GM19099 (cell line): Measurements from ENCODE around the gene TPCN1.

Source experiments
- POLR2A ChIP-seq: IDR thresholded peaks from 3 replicates; pipeline ENCODE4 v1.6.1; 2011; ENCODE audit warnings: low read depth; ENCODE audit not compliant: insufficient read length; ENCODE audit errors: extremely low read depth

The TPCN1 gene

DNA sequence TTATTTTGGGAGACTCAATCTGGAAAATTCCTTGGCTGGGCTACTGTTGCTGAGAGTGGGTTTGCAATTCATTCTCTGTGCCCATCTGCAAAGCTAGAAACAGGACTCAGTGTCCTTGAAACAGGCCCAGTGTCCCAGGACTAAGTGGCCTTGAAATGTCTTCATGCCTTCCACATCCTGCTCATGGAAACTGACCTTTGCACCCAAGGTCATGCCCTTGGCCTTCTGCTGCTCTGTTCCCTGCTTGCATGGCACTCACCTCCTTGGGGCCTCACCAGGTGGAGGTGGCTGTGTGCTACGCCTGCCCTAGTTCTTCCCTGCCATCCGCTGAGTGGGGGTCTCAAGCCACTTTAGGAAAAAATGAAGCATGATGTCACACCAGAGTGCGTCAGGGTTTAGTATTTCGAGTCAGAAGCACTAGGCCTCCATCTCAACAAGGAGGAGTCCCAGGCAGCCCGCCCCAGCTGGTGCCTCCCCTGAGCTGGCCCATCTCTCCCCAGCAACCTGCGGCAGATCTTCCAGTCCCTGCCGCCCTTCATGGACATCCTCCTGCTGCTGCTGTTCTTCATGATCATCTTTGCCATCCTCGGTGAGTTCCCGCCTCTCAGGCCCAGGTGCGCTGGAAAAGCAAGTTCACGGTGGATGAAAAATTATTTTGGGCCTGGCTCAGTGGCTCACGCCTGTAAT, 48.1 kb downstream of the TPCN1 start:
- no peak for TF ChIP-seq POLR2A

- TF ChIP-seq POLR2A: no peak
Measured at GRCh38 chr12:113270709-113271009, 49.4 kb downstream of the TPCN1 start.

DNA sequence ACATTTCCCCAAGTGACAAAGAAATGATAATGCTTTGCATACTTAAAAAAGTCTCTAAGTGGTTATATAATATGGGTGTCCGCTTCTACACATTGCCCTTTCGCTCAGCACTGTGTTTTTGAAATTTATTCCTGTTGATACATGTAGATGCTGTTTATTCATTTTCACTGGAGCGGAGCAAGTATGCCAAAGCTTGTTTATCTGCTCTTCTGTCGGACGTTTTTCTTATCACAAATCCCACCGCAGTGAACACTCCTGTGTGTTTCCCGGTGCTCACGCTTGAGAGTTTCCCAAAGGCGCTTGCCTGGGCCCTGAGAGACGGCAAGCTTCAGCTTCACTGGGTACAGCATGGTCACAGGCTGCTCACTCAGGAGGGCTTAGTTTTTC, 50.2 kb downstream of the TPCN1 start:
- no peak for TF ChIP-seq POLR2A

DNA sequence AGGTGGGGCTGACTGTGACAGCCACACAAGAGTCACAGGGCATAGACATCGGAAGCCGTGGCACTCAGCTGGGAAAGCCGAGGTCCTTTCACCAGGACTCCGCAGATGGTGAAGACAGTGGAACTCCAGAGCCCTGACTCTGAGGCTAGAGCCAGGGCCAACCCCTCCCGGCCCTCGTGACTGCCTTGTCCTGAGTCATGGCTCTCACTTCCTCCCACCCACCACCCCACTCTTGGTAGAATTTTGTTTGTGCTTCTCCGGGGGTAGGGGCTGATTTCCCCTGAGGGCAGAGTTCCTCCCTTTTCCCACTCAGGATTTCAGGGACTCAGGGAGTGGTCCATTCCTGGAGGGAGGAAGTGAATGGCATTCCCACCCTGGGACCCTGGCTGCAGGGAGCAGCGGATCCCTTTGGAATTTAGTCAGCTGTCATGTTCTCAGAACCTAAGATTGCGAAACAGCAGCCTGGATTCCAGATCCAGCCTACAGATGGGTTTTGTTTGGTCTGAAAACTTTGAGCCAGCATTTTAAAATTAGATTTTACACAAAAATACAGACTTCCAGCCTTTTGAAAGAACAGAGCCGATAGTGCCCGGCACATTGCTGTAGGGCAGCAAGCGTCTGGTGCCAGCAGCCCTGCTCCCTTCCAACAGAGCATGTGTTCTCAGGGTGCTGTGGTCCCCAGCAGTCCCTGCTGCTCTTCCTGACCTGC, 50.7 kb downstream of the TPCN1 start:
- TF ChIP-seq POLR2A: no peak

DNA sequence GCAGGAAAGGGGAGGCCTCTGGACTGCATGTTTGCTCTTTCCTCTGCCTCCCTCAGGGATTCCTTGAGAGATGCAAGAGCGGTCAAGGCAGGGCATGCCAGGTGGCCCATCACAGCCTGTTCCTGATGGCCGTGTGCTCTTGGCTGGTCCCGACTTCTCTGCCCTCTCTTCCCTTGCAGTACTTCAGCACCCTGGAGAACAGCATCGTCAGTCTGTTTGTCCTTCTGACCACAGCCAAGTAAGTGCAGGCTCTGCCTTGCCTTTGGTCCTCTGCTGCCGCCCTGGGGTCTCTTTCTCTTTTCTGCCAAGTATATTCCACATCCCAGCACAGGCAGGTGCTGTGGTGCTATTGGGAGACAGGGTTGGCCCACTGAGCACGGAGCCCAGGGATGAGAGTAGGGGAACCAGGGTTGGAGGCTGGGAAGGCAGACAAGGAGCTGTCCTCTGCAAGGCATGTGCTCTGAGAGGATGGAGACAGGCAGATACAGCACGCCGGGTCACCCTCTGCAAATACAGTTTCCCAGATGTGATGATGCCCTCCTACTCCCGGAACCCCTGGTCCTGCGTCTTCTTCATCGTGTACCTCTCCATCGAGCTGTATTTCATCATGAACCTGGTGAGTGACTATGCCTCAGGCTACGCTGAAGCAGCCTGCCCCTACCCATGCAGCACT, 51.9 kb downstream of the TPCN1 start:
- no peak for TF ChIP-seq POLR2A

GRCh38 chr12:113274848-113275247, 53.6 kb downstream of the TPCN1 start:
- TF ChIP-seq POLR2A: no peak

- no peak for TF ChIP-seq POLR2A
Measured at GRCh38 chr12:113276306-113276705, 55.0 kb downstream of the TPCN1 start.

GRCh38 chr12:113276946-113277500, 55.8 kb downstream of the TPCN1 start:
- TF ChIP-seq POLR2A: no peak

GRCh38 chr12:113277511-113277910, 56.2 kb downstream of the TPCN1 start:
- no peak for TF ChIP-seq POLR2A

DNA sequence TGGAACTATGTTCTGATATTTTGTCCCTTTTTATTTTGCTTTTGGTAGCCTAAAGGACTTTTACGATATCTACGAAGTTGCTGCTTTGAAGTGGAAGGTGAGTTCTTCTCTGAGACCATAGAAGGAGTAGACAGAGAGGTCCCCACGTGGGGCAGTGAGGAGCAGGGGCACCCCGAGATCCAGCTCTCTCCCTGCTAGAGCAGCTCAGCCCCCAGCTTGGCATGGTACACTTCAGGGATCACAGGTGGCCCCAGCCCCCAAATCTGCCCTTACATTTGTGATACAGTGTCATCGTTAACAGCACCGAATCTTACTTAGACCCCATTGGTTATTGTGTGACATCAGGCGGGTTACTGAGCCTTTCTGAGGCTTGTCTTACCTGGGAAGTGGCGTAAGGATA, 56.9 kb downstream of the TPCN1 start:
- no peak for TF ChIP-seq POLR2A

- no peak for TF ChIP-seq POLR2A
Measured at GRCh38 chr12:113278633-113279032, 57.4 kb downstream of the TPCN1 start.

DNA sequence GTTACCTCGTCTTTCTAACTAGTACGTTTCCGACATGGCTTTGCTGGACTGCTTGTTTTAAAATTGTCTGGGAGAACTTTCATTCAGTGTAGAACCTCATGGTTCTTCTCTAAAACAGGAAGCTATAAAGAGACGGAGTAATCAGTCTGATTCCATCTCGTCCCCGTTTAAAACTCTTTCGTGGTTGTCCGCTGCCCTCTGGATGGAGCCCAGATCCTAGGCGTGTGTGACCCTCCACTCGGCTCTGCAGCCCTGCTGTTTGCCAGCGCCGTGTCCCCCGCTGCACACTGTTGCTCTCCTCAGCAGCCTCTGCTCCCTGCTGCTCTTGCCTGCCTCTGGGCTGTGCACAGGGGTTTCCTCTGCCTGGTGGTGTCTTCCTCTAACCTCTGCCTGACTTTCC, 63.5 kb downstream of the TPCN1 start:
- TF ChIP-seq POLR2A: no peak

DNA sequence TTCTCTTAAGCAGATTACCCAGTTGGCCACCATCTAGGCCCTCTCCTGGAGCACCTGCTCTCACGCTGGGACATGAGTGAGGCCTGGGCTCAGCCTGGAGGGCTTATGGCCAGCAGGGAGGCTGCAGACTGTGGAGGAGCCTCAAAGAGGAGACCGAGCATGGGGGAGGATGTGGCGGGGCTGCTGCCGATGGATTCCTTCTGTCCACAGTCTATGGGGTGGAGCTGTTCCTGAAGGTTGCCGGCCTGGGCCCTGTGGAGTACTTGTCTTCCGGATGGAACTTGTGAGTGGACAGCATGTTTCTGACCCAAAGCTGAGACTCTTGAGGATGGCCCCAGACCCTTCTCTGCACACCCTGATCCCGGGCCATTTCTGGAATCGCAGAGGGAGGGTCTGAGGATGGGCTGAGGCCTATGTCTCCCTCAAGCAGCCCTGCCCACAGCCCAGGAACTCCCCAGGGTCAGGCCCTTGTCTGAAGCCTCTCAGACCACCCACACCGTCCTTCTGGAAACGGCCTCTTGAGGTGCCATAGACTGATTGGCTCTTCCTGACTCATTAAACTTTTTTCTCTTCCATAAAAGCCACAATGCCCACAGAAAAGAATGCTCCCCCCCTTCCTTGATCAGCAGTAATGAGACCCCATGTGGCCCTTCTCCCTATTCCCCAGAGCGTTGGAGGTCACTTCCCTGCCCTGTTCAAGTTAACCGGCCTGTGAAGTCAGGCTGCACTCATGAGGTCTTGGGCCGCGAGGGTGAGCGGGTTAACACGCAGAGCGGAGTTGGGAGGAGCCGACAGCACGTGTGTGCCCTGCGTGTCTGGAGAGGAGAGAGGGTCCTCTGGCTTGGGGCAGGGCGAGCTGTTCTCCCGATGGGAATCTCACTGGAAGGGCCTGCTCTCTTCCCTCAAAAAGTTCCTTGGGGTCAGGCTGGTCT, 64.7 kb downstream of the TPCN1 start:
- no peak for TF ChIP-seq POLR2A

DNA sequence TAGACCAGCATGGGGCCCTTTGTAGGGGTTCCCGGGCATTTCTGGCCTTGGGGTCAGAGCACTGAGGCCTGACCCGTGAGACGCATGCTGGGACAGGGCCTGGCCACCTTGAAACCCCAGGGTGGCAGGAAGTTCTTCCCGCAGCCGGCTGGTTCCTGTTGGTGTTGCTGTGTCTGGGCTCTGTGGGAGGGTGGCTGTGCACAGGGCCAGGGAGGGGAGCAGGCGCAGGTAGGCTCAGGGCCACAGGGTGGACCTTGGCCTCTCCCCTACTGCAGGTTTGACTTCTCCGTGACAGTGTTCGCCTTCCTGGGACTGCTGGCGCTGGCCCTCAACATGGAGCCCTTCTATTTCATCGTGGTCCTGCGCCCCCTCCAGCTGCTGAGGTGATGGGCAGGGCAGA, 65.4 kb downstream of the TPCN1 start:
- TF ChIP-seq POLR2A: no peak

GRCh38 chr12:113287146-113287898, 66.1 kb downstream of the TPCN1 start:
- TF ChIP-seq POLR2A: no peak

GRCh38 chr12:113287899-113288282, 66.6 kb downstream of the TPCN1 start:
- TF ChIP-seq POLR2A: no peak
